Fibroblast of lung (primary cell): ENCODE measurements around the gene OR2H2. TPM values are rescaled to one million over a fixed set of nuclear protein-coding genes. Genes with fewer than 3 reads are reported as not detected.

Experiments
- DNase-seq, 2 donors: peaks; one replicate each; pipeline versions ENCODE4 v3.0.0 to v3.0.0-alpha.2; 2010; ENCODE audit warnings: low read depth in 2 of 2
- H2AFZ ChIP-seq: 2 replicates; pipeline ENCODE4 v1.5.1; 2012; ENCODE audit warnings: low read length, control low read depth, inconsistent platforms
- H3K27ac ChIP-seq: 2 replicates; pipeline ENCODE4 v1.5.1; 2011; ENCODE audit warnings: low read length, control low read depth; ENCODE audit not compliant: insufficient read depth
- H3K27me3 ChIP-seq: 2 replicates; pipeline ENCODE4 v1.5.1; 2011; ENCODE audit warnings: mild to moderate bottlenecking, low read length; ENCODE audit not compliant: control insufficient read depth, insufficient read depth
- H3K36me3 ChIP-seq: 2 replicates; pipeline ENCODE4 v1.5.1; 2011; ENCODE audit warnings: low read length; ENCODE audit not compliant: control insufficient read depth, insufficient read depth
- H3K4me1 ChIP-seq: 2 replicates; pipeline ENCODE4 v1.5.1; 2011; ENCODE audit warnings: low read length; ENCODE audit not compliant: control insufficient read depth, insufficient read depth; ENCODE audit errors: extremely low read depth
- H3K4me2 ChIP-seq: 2 replicates; pipeline ENCODE4 v1.5.1; 2011; ENCODE audit warnings: low read length, control low read depth; ENCODE audit not compliant: insufficient read depth; ENCODE audit errors: extremely low read depth
- H3K4me3 ChIP-seq, 4 experiments: fragments of 200-600 bp in 1 of 4; sonication (generic) in 1 of 4; replicated peaks in 1 of 4; 2 replicates each; pipeline ENCODE4 v1.5.1; 2011 to 2016; ENCODE audit warnings: low read length in 4 of 4, low read depth in 3 of 4, mild to moderate bottlenecking in 3 of 4, control low read depth in 2 of 4, inconsistent platforms in 1 of 4, mixed read lengths in 1 of 4; ENCODE audit not compliant: insufficient read depth in 1 of 4; ENCODE audit errors: control extremely low read depth in 1 of 4
- H3K79me2 ChIP-seq: 2 replicates; pipeline ENCODE4 v1.5.1; 2012; ENCODE audit warnings: mild to moderate bottlenecking, low read length, inconsistent platforms; ENCODE audit not compliant: control insufficient read depth, insufficient read depth
- H3K9ac ChIP-seq: 2 replicates; pipeline ENCODE4 v1.5.1; 2011; ENCODE audit warnings: mild to moderate bottlenecking, low read length, control low read depth; ENCODE audit not compliant: insufficient read depth
- H3K9me3 ChIP-seq: 2 replicates; pipeline ENCODE4 v1.5.1; 2012; ENCODE audit warnings: low read depth, low read length; ENCODE audit not compliant: control insufficient read depth, insufficient read depth
- H4K20me1 ChIP-seq: 2 replicates; pipeline ENCODE4 v1.5.1; 2011; ENCODE audit warnings: low read length; ENCODE audit not compliant: control insufficient read depth, insufficient read depth; ENCODE audit errors: extremely low read depth
- EZH2 ChIP-seq: IDR thresholded peaks from 2 replicates; pipeline ENCODE4 v1.5.1; 2012; ENCODE audit warnings: low read length, control low read depth, mild to moderate bottlenecking; ENCODE audit errors: missing control alignments
- polyA plus RNA-seq, 2 donors: library from polyadenylated mRNA; depleted of rRNA in 1 of 2; stranded (reverse) in 1 of 2; unstranded in 1 of 2; fragments of >200 nt; gene quantifications; 2 replicates each; pipeline ENCODE4 v1.2.1, GENCODE V29; 2011 to 2012; ENCODE audit warnings: missing spikeins in 1 of 2
- total RNA-seq: library from RNA; depleted of rRNA; stranded (reverse); fragments of >200 nt; gene quantifications from 2 replicates; pipeline ENCODE4 v1.2.1, GENCODE V29; 2014
- TF ChIP-seq, protein P1 (sequence below), 2 donors: IDR thresholded peaks in 1 of 2; conservative IDR thresholded peaks in 1 of 2; 1 replicate in 1 of 2; 2 replicates in 1 of 2; pipeline ENCODE4 v1.5.1; 2011 to 2012; ENCODE audit warnings: low read length in 2 of 2, control low read depth in 1 of 2, inconsistent platforms in 1 of 2, low read depth in 1 of 2, mild to moderate bottlenecking in 1 of 2

OR2H2 gene
- total and polyA plus RNA-seq, 2 donors (not counting 1 experiment from before 2014, with no cell fraction given) = not detected

DNA sequence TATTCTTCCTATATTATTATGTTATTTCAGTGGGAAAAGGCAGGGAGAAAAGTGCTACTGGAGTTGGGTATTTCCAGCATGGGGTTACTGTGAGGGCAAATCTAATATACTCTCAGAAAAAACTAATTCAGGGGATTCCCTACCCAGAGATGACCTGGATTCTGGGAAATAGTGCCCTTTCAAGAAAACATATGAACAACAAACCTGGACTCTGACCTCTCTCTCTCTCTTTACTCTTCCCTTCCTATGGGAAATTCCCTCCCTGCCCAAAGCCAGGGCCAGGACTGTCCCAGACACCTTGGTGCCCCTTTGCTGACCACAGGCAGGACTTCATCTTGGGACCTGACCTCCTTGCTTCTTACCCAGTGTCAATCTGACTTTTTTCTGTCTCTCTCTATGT lies 23.8 kb upstream of the OR2H2 start:
- no peak for DNase-seq
- H3K4me1 ChIP-seq = no peaks in the 10 kb centered on the region
- no peak overlapping the region for H3K27ac ChIP-seq
- TF ChIP-seq EZH2 = no peak
- TF ChIP-seq, protein P1, sequence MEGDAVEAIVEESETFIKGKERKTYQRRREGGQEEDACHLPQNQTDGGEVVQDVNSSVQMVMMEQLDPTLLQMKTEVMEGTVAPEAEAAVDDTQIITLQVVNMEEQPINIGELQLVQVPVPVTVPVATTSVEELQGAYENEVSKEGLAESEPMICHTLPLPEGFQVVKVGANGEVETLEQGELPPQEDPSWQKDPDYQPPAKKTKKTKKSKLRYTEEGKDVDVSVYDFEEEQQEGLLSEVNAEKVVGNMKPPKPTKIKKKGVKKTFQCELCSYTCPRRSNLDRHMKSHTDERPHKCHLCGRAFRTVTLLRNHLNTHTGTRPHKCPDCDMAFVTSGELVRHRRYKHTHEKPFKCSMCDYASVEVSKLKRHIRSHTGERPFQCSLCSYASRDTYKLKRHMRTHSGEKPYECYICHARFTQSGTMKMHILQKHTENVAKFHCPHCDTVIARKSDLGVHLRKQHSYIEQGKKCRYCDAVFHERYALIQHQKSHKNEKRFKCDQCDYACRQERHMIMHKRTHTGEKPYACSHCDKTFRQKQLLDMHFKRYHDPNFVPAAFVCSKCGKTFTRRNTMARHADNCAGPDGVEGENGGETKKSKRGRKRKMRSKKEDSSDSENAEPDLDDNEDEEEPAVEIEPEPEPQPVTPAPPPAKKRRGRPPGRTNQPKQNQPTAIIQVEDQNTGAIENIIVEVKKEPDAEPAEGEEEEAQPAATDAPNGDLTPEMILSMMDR (conservative IDR thresholded peaks at IDR 0.05 in 1 of 2, IDR thresholded peaks at IDR 0.05 in 1 of 2; ENCODE audit: low read depth in 1 of 2, low read length in 2 of 2) = no peak
- H3K27me3 ChIP-seq = no peaks in the 10 kb centered on the region
- H3K9me3 ChIP-seq = no peaks in the 10 kb centered on the region
- H3K9ac ChIP-seq = no peak overlapping the region
- H3K36me3 ChIP-seq = no peaks in the 10 kb centered on the region
- H3K4me2 ChIP-seq = no peak overlapping the region
- H3K4me3 ChIP-seq = no peak overlapping the region
- no peaks in the 10 kb centered on the region for H4K20me1 ChIP-seq
- H3K79me2 ChIP-seq = no peaks in the 10 kb centered on the region
- H2AFZ ChIP-seq = no peak overlapping the region

DNA sequence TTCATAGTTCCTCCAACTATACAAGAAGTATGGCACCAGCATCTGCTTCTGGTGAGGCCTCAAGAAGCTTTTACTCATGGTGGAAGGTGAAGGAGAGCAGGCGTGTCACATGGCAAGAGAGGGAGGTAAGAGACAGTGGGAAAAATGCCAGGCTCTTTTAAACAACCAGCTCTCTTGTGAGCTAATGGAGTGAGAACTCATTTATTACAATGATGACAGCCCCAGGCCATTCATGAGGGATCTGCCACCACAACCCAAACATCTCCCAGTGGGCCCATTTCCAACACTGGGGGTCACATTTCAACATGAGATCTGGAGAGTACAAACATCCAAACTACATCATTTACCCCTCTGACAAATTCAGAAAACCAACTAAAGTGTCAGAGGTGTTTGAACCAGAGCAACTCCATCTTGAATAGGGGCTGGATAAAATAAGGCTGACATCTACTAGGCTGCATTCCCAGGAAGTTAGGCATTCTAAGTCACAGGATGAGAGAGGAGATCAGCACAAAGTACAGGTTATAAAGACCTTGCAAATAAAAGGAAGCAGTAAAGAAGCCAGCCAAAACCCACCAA lies 23.2 kb upstream of the OR2H2 start:
- Histone ChIP-seq H3K9ac (no peak overlapping the region), H3K27me3 (no peaks in the 10 kb centered on the region), H3K36me3 (no peaks in the 10 kb centered on the region), H2AFZ (no peak overlapping the region), H4K20me1 (no peaks in the 10 kb centered on the region), H3K4me2 (no peak overlapping the region), H3K27ac (no peak overlapping the region), H3K4me1 (no peaks in the 10 kb centered on the region), H3K79me2 (no peaks in the 10 kb centered on the region), H3K9me3 (no peaks in the 10 kb centered on the region), H3K4me3 (no peak overlapping the region)
- TF ChIP-seq, protein P1 (conservative IDR thresholded peaks at IDR 0.05 in 1 of 2, IDR thresholded peaks at IDR 0.05 in 1 of 2; ENCODE audit: low read depth in 1 of 2, low read length in 2 of 2) = no peak
- no peak for DNase-seq

DNA sequence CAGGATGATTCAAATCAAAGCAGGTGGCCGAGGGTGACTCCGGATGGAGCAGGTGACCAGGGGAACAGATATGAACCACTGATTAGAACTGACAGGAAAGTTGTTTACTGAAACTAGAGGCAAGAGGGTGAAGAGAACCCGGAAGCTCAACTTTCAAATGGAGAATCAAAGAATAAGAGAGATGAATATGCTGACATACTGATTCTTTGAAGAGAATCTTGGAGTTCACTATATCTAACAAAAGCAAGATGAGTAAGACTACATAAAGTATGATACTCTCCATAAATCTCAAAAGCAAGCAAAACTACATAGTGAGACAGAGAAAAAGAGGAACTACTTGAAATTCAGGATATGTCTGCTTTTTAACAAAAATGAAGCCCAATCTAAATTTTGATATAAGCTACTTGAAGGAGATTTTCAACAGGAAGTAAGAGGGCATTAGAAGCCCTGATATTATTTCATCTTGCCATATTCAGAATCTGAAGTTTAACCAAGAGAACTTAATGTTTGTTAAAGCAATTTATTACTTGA lies 21.4 kb upstream of the OR2H2 start:
- H3K79me2 ChIP-seq = no peaks in the 10 kb centered on the region
- H3K36me3 ChIP-seq = no peaks in the 10 kb centered on the region
- H4K20me1 ChIP-seq = no peaks in the 10 kb centered on the region
- no peak overlapping the region for H3K9ac ChIP-seq
- DNase-seq = no peak
- no peak overlapping the region for H2AFZ ChIP-seq
- no peak overlapping the region for H3K4me3 ChIP-seq
- H3K27ac ChIP-seq = no peak overlapping the region
- no peaks in the 10 kb centered on the region for H3K4me1 ChIP-seq
- H3K4me2 ChIP-seq = no peak overlapping the region
- H3K9me3 ChIP-seq = no peaks in the 10 kb centered on the region
- TF ChIP-seq, protein P1 (conservative IDR thresholded peaks at IDR 0.05 in 1 of 2, IDR thresholded peaks at IDR 0.05 in 1 of 2; ENCODE audit: low read depth in 1 of 2, low read length in 2 of 2) = no peak
- no peak for TF ChIP-seq EZH2
- no peaks in the 10 kb centered on the region for H3K27me3 ChIP-seq
